GM06990 (cell line): ENCODE measurements around the gene CFTR.
"Not testable (repeated sequence)": the region's sequence is repeated elsewhere in the genome, so short reads cannot be mapped to it uniquely, and the experiment has no call there.

Experiments used
- DNase-seq: peaks from one replicate; pipeline ENCODE4 v3.0.0-alpha.2; 2011; ENCODE audit not compliant: insufficient read length; ENCODE audit errors: extremely low read depth
- H3K27me3 ChIP-seq: replicated peaks from 2 replicates; pipeline ENCODE4 v1.6.0; 2011; ENCODE audit warnings: low read length; ENCODE audit not compliant: control insufficient read depth, insufficient read depth
- H3K36me3 ChIP-seq: 2 replicates; pipeline ENCODE4 v1.5.1; 2011; ENCODE audit warnings: low read length; ENCODE audit not compliant: control insufficient read depth, insufficient read depth
- H3K4me3 ChIP-seq: replicated peaks from 2 replicates; pipeline ENCODE4 v1.5.1; 2011; ENCODE audit warnings: low read depth, mild to moderate bottlenecking, control low read depth, low read length
- TF ChIP-seq, protein P1 (sequence below): IDR thresholded peaks from 2 replicates; pipeline ENCODE4 v1.5.1; 2011; ENCODE audit warnings: low read length, control low read depth, mild to moderate bottlenecking, inconsistent platforms; ENCODE audit not compliant: insufficient read depth, poor library complexity, severe bottlenecking

Gene CFTR

DNA sequence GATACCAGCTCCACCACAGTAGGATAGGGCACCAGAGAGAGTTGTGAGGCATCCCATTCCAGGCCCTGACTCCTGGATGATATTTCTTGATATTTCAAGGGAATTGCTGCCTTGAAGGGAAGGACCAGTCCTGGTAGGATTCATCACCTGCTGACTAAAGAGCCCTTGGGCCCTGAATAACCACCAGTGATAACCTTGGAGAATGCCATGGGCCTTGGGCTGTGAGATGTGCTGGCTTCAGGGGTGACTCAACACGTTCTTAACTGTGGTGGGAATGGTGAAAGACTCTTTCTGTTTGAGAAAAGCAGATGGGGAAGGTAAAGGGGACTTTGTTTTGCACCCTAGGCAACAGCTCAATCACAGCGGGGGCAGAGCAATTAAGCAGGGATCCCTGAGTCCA, 31.2 kb upstream of the CFTR start:
- DNase-seq = no peak
- Histone ChIP-seq H3K4me3 (no peak overlapping the region), H3K27me3 (no peaks in the 10 kb centered on the region), H3K36me3 (no peaks in the 10 kb centered on the region)
- TF ChIP-seq, protein P1, sequence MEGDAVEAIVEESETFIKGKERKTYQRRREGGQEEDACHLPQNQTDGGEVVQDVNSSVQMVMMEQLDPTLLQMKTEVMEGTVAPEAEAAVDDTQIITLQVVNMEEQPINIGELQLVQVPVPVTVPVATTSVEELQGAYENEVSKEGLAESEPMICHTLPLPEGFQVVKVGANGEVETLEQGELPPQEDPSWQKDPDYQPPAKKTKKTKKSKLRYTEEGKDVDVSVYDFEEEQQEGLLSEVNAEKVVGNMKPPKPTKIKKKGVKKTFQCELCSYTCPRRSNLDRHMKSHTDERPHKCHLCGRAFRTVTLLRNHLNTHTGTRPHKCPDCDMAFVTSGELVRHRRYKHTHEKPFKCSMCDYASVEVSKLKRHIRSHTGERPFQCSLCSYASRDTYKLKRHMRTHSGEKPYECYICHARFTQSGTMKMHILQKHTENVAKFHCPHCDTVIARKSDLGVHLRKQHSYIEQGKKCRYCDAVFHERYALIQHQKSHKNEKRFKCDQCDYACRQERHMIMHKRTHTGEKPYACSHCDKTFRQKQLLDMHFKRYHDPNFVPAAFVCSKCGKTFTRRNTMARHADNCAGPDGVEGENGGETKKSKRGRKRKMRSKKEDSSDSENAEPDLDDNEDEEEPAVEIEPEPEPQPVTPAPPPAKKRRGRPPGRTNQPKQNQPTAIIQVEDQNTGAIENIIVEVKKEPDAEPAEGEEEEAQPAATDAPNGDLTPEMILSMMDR = no peak

DNA sequence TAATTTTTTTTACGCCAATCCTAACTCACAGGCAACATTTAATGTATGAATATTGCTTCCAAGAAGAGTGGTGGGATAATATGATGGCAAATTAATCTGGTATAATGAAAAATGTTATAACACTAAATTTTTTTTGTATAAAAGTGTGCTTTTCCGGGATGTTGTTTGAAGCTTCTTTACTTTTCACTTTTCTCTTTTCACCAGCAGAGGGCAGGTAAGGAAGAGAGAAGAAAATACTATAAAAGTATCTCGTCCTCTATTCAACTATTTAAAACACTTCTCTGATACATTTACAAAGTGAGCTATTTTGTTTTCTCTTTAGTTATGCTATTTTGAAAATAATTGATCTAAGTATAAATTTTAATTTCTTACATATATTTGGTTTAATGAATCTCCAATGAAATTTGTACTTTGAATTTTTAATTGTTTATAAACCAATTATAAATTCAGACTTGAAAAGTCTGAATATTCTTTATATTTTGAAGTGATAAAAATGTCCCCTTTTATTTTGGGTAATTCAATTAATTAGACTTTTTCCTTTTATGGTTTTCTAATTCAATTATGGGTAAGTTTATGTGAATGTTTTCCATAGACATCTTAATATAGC, 20.7 kb upstream of the CFTR start:
- no peak overlapping the region for H3K4me3 ChIP-seq
- H3K27me3 ChIP-seq = no peaks in the 10 kb centered on the region
- DNase-seq = no peak
- no peaks in the 10 kb centered on the region for H3K36me3 ChIP-seq
- TF ChIP-seq, protein P1 = peak; percentile 51

DNA sequence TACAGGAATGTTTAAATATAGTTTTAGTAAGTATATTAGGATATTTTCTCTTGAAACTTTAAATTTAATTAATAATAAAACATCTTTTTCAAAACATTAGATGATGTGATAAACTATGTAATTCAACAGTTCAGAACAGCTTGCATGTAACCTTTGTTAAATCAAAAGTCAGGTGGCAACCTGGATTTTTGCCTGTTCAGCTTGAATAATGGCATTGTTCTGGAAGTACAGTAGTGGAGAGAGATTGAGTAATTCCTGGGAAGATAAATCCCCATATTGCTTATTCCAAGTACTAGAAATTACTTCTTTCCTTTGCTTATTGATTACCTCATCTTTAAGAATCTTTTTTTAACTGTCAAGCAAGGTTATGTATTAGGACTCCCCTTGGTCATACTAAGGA, 20.1 kb upstream of the CFTR start:
- TF ChIP-seq, protein P1 = no peak
- H3K27me3 ChIP-seq = no peaks in the 10 kb centered on the region
- no peaks in the 10 kb centered on the region for H3K36me3 ChIP-seq
- DNase-seq = no peak
- no peak overlapping the region for H3K4me3 ChIP-seq

DNA sequence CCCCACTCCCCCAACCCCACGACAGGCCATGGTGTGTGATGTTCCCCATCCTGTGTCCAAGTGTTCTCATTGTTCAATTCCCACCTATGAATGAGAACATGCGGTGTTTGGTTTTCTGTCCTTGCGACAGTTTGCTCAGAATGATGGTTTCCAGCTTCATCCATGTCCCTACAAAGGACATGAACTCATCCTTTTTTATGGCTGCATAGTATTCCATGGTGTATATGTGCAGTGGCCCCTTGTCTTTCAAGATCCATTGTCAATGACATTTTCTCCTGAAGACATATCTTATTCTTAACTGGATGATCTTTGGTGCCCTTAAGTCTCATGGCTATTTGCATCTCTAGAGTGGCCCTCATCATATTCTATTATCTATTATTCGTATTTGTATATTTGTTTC, 19.0 kb upstream of the CFTR start:
- H3K36me3 ChIP-seq, DNase-seq, H3K27me3 ChIP-seq, H3K4me3 ChIP-seq: not testable (repeated sequence)

DNA sequence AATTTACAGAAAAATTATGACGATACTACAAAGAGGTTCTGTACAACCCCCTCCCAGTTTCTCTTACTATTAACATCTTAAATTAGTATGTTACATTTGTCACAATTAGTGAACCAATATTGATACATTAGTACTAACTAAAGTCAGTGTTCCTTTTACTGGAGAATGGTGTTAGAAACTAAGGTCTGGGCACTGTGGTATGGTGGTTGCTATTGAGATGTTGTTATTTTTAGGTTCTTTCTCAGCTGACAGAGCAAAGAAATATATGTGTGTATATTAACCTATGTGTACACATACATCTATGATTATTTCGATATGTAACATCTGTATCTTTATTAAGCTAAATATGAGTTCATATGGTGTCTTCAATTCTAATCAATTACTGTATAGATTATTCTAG, 11.7 kb upstream of the CFTR start:
- DNase-seq = no peak
- H3K27me3 ChIP-seq = no peaks in the 10 kb centered on the region
- H3K36me3 ChIP-seq = no peaks in the 10 kb centered on the region
- TF ChIP-seq, protein P1 = no peak
- no peak overlapping the region for H3K4me3 ChIP-seq

DNA sequence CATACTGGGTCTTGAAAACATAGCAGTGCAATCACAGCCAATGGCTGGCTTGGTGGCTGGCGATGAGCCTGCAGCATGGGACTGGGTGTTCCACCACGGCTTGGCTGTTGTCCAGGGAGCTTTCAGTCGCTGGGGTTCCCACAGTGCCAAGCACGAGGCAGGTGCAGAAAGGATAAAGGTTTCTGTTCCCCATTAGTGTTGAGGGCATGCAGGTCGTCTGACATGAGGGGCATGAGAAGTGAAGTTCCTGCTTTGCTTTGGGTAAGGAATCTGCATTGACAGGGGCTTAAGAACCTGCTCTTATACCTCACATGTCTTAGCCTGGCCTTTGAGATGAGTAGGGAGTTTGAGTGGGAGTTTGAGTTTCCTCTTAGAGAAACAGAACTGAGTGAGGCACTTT, 9.0 kb upstream of the CFTR start:
- Histone ChIP-seq H3K4me3 (no peak overlapping the region), H3K36me3 (no peaks in the 10 kb centered on the region), H3K27me3 (no peaks in the 10 kb centered on the region; the same call in 1 of the 2 replicates)
- DNase-seq = peak; percentile 11
- TF ChIP-seq, protein P1 = no peak
